ENCODE measurements around the gene SCN5A. TPM values are rescaled to one million over a fixed set of nuclear protein-coding genes. Genes with fewer than 3 reads are reported as not detected.
A peak's percentile ranks its signal among the peaks of the same experiment; 100 is the strongest.

Gene SCN5A
- total RNA-seq, 1 donor from 2014 or later = 0.58 TPM

DNA sequence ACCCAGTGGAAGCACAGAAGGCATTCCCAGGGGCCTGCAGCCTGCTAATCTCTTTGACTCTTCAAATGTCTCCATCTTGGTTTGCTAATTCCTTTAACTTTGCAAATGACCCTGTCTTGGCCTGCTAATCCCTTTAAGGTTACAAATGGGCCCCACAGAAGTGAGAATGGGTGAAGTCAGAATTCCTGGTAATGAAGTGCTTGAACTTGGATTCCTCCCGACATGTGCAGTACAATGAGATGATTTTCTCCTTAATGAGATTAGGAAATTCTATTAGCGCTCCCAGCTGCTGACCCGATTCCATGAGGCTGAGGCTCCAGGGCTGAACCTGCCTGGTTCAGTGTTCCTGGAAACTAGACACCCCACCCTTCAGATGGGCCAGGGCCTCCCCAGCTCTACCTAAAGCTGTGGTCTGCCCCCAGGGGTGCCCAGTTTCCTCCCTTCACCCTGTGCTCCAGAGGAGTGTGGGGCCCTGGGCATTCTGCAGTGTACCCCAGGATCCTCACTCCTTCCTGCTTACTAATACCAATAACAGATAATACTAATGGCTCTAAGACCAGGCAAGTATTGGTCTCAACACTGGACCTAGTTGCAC, 47.4 kb downstream of the SCN5A start:
- no peak for DNase-seq (ENCODE audit: low spot score)

DNA sequence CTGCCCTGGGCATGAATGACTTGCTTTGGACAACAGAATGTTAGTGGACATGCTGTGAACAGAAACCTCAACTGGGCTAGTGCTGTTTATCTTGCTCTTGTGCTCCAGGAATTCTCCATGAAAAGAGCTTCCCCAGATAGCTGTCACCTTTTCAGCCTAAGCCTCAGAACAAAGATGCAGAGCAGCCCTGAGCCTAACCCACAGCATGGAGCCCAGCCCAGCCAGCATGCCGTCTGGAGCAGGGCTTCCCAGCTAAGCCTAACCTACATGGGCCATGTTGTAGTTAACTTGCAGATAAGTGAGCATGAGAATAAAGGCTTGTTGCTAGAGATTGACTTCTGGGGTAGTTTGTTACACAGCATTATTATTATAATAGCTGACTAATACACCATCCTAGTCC, 48.9 kb downstream of the SCN5A start:
- no peak for DNase-seq (ENCODE audit: low spot score)

DNA sequence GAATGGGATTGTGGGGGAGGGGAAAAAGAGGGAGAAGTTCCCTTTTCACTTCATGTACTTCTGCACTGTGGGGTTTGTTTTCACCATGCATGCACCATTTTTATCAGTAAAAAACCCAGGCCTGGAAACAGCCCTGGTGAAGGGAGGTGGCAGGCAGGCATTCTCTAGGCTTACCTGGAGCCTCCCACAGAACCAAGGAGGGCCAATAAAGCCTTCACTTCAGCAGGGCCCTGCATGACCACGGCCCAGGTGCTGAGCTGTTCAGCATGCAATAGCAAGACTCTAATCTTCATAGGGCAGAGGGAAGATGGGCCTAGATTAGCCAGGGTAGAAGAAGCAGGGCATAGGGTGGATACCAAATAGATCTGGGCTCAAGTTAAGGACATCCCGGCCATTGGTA, 49.6 kb downstream of the SCN5A start:
- no peak for DNase-seq (ENCODE audit: low spot score)

DNA sequence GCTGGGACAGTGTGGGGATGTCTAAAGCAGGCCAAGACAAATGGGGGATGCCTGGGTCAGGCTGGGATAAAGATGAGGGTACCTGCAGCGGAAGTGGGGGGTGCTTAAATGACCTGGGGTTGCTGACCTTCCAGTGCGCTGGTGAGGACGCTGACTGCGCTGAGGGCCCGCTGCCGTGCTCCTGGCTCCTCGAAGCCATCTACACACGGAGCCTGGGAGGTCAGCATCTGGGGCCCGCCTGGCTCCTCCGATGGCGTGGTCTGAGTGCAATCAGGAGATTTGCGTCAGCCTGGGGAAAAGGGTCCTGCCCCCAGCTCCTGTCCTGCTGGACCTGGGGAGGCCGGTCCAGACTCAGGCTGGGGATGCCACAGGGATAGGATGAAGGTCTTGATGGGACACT, 50.7 kb downstream of the SCN5A start:
- no peak for DNase-seq (ENCODE audit: low spot score)

DNA sequence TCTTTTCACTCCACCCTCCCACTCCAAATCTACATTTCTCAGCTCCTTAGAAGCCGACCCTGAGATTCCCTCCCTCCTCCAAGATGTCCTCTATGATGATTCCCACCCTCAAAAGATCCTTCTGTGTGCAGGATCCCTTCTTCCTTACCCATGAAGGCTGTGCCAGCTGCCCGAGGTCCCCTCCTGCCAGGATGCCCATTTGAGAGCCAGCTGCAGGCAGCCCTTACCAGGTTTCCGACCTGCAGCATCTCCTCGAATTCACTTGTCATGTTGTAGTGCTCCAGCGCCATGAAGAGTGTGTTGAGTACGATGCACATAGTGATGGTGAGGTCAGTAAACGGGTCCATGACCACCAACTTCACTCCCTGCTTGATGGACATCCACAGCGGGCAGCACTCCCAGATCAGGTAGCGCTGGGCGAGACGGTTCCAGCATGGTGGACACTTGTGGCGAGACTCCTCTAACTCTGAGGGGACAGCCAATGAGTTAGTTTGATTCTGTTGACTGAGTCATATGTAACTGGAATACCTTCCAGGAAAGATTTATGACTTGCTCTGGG, 51.9 kb downstream of the SCN5A start:
- no peak for DNase-seq (ENCODE audit: low spot score)

DNA sequence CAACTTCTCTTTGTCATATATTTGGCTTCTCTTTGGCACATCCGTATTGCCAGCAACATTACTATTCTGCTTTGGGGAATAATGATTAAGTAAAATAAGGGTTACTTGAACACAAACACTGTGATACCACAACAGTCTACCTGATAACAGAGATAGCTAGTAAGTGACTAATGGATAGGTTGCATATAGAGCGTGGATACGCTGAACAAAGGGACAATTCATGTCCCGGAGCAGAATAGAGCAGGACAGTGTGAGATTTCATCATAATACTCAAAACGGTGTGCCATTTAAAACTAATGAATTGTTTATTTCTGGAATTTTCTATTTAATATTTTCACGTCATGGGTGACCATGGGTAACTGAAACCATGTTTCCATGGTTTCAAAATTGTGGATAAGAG, 54.1 kb downstream of the SCN5A start:
- no peak for DNase-seq (ENCODE audit: low spot score)

DNA sequence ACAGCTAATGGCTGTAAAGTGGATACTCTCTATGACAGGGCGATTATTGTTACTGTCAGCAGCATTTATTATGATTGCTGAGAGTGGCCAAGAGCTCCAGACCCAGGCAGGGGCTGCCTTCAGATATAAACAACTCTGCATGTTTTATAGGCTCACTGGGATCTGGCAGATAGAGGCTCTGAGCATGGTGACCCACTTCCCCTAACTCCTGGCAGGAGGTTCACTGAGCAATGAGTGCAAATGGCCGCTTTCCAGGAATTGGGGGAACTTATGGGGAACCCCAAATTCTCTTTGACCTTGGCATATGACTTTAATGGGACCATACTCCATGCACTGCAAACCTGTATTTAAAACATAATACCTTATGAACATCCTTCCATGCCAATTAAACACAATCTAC, 59.0 kb downstream of the SCN5A start:
- peak; percentile 39 for DNase-seq (ENCODE audit: low spot score)

DNA sequence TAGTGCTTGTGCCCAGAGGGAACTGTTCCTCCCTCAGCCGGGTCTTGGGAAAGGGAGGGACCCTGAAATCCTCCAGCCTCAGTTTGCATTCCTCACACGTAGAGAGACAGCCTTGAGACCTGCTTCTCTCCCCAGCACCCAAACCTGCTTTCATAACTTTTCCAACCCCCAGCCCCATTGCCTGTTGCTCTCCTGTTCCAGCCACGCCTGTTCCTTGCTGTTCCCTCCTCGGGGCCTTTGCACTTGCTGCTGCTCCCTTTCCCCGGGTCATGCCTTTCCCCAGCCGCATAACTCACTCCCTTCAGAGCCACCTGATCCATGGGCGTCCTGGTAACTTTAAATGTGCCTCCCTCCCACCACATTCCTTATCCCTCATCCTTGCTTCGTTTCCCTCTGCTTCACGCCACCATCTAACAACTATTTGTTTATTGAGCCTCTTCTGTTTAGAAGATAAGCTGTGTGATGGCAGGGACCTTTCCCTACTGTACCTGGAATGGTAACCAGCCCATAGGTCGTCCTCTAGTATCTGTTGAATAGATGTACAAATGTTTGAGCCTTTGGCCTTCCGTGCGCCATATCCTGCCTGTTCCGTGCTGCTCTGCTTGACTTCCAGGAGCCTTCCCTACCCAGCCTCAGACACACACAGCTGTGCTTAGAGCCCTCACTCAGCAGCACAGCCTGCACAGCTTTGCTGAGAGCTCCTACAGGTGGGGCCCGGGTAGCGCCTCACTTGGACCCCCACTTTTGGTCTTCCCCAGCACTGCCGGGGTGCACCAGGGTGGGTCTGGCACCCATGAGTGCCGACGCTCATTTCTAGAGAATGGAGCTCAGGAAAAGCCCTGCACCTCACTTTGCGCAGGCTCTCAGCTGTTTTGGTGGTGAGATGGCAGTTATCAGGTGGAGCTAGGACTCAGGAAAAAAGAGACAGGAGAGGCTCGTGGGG, 60.2 kb downstream of the SCN5A start:
- peak; percentile 87 for DNase-seq (ENCODE audit: low spot score)

DNA sequence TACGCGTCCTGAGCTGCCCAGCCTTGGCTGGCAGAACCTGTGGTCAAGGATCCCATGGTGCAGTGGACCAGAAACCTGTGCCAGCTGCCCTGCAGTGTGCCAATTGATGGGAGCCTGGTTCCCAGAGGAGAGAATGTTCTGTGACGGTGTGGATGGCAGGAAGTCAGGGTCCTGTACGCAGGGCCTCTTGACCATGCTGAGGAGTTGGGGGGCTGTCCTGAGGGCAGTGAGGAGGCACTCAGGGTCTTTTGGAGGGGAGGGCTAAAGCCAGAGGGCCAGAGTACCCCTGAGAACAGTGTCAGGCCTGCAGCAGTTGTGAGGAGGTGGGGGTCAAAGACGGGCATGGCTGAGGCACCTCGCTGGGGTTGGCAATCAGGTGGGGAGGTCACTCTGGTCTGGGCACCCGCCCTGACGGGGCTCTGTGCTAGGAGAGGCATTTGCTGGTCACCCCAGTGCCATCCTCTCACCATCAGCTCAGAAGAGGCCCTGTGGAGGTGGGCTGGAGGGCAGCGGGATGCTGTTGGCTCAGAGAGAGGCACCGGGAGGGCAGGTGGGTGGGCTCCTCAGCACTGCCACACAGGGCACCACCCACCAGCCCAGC, 61.0 kb downstream of the SCN5A start:
- DNase-seq (ENCODE audit: low spot score) = peak; percentile 82

DNA sequence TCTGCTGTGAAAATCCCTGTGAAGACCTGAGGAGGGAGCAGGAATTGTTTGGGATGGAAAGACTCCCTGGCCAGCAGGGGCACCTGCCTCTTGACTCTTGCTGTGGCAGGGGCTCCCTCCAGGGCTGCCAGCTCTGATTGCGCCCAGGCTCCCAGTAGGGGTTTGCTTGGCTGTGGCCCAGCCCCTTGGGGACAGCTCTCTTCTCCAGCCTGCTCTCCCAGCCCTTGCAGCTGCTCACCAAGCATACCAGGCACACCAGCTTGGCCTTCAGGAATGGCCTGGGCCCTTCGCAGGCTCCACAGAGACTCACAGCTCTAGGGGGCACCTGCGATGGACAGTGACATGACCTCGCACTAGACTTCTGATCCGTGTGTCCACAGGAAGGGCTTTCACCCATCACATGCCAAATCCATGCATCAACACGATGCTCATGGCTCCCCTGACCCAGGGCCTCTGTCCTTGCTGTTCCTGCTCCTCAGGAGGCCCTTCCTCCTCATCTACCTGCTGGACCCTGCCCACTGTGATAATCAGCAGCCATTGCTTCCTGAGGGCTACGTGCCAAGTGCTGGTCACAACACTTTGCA, 61.8 kb downstream of the SCN5A start:
- peak; percentile 83 for DNase-seq (ENCODE audit: low spot score)

DNA sequence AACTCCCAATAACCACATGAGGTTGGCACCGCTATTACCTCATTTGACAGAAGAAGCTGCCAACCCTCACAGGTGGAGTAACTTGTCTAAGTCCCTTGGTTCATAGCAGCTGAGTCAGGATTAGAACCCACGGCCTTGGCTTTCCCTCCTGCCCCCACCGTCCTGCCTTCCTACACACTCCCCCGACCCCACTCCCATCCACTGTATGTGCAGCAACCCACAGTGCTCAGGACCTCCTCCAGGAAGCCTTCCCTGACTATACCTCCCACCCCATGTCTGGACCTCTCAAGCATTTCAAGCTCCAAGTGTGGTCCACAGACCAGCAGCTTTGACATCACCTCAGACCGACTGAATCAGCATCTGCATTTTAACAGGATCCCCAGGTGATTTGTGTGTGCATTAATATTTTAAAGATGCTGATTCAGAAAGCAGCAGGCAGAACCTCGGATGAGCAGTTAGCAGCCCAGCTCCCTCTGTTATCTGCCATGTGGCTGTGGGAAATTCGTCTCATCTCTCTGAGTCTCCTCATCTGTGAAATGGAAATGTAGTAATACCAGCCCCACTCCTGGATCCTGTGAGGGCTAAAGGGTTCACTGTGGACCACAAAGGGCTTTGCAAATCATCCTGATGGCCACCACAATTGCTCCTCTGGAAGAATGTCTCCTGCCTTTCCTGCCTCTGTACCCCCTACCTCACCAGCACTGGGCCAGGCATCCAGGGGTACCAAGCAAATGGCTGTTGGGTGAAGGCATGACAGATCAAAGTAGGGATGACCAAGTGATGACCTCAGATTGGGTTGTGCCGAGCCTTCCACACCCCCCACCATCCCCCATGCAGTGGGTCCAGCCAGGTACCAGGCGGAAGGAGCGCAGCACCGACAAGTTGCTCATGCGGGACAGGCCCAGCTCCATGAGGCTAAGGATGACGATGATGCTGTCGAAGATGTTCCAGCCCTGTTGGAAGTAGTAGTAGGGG, 62.7 kb downstream of the SCN5A start:
- peak; percentile 86 for DNase-seq (ENCODE audit: low spot score)

DNA sequence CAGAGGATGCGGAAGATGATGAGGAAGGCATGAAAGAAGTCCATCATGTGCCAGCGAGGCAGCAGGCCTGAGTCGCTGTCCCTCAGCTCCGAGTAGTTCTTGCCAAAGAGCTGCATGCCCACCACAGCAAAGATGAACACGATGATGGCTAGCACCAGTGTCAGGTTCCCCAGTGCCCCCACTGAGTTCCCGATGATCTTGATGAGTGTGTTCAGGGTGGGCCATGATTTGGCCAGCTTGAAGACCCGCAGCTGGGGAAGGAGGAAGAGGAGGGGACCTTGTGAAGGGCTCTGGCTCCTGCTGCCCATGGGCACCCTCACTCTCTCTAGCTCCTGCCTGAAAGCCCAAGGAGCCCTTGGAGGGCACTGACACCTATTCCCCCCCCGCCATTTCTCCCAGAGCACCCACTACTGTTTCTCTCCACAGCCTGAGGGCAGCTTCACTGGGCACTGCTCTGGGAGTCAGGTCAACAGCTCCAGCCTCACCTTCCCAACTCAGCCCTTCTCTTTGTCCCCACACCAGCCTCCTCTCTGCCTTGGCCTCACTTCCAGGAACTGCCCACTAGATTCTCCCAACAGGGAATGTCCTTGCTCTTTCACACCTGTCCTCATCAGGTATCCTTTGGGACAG, 63.6 kb downstream of the SCN5A start:
- DNase-seq (ENCODE audit: low spot score) = peak; percentile 41

DNA sequence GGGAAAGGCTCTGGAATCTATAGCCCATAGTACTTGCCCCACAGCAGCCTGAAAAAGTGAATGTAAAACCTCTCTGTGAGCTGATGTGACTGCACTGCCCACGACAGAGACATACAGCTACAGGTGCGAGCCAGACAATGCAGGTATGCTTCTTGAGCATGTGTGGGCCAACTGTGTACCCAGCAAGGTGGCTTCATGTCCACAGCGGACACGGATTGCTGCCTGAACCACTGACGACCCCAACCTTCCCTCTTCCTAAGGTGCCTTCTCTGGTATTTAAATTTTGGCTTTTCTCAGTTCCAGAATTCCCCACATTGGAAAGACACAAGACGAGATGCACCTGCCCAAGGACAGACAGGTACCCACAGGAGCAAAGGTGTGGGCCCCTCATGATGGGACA, 65.8 kb downstream of the SCN5A start:
- DNase-seq (ENCODE audit: low spot score) = peak; percentile 26

DNA sequence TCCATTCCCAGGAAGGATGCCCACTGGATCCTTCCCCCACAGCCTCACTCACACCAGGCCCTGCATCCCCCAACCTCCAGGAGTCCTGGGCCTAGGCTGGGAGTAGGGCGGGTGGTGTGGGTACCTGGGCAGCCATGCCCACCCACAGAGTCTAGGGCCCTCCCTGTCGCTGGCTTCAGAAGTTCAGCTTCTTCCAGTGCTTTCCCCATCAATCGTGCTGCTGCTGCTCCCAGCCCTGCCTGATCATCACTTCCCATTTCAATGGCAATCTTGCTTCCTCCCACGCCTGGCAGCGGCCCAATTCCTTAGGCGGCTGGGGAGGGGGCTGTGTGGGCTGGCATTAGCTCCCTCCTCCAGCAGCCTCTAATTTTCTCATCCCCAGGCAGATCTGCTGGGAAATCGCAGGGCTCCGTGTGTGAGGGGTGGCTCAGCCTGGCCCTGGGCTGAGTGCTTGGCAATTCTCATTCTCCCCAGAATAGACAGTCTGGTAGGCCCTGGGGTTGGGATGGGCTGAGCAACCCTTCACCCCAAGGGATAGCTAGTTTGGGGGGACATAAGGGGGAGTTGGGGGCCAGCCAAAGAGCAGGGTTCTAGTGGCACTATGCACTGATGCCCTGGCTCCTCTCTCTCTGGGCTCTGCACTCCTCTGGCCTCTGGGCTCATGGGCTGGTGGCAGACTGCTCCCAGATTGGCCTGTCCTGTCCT, 66.4 kb downstream of the SCN5A start:
- peak; percentile 72 for DNase-seq (ENCODE audit: low spot score)

DNA sequence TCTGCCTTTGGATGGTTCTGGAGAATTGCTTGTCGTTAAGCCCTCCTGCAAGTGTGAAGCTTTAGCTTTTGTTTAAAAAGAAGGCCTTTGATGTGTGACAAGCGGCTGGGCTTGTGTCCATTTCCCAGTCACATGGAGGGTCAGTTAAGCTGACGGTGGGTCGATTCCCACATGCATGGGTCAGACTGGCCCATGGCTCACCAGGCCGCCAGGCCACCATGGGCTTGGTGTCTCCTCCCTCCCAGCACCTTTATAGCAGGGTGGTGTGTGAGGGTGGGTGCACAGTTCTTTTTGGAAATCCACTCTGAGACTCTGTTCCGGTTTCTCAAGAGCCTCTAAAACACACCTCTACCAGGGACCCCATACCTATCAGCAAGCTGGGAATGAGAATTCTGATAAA, 67.2 kb downstream of the SCN5A start:
- peak; percentile 20 for DNase-seq (ENCODE audit: low spot score)

DNA sequence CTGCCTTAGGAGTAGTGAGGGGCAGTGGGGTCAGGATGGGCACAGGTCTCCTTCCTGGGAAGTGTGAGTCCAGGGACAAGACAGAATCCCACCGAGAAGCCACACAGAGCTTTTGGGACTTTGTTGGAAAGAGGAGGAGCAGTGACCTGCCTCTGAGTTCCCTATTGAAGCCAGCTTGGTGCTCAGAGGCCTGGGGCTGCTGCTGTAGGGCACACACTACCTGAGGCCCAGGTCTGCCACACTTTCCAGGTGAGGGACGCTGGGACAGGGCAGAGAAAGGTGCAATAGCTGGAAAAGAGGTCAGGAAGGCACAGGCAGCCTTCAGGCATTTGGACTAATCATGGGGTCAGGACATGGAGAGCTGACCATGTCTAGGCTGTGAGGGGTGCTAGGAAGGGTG, 67.7 kb downstream of the SCN5A start:
- DNase-seq (ENCODE audit: low spot score) = peak; percentile 83

DNA sequence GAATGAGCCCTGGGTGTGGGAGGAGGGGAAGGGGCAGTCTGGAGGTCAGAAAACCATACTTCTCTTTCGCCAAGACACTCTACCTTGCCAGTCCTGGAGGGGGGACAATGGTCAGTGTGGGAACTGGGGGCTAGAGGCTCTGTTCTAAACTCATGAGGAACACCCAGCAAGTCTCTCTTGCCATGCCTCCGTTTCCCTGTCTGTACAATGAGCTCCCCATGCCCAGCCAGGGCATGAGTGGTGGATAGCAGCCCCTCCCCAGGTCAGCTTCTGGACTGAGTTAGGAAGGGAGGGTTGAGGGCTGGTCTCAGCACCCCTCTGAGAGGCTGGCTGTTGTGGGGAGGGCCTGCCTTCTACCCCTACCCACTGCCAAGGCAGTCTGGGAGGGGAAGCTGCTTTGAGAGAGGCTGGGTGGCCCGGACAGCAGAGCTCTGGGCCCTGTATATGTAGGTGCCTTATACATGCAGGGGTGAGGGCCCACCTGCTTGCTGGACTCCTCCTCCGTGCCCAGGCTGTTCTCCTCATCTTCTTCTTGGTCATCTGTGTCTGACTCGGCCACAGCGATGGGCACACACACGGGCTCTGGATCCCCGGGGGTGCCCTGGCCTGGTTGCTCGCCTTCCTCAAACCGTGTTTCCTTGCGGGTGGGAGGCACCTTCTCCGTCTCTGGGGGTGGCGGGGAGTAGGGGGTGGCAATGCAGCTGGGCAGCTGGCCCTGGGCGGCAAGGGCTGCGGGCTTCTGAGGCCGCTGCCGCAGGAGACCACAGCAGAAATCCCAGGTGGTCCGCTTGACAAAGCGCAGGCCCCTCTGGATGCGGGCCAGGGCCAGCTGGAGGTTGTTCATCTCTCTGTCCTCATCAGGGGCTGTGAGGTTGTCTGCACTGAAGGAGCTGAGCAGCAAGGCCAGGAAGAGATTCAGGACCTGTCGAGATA, 68.8 kb downstream of the SCN5A start:
- DNase-seq (ENCODE audit: low spot score) = peak; percentile 72
